NB4 (cell line): ENCODE results near the gene ENAH.

Experiments
- MAX ChIP-seq: IDR thresholded peaks from 2 replicates; pipeline ENCODE4 v1.6.1; 2011; ENCODE audit warnings: low read depth, low read length
- MYC ChIP-seq: IDR thresholded peaks from 2 replicates; pipeline ENCODE4 v1.6.1; 2011; ENCODE audit warnings: low read depth, low read length
- POLR2A ChIP-seq: IDR thresholded peaks from 2 replicates; pipeline ENCODE4 v1.6.1; 2011; ENCODE audit warnings: mild to moderate bottlenecking; ENCODE audit not compliant: insufficient read length; ENCODE audit errors: extremely low read depth
- TF ChIP-seq, protein P1 (sequence below): IDR thresholded peaks from one replicate; pipeline ENCODE4 v1.5.1; 2012; ENCODE audit warnings: low read depth, low read length

DNA sequence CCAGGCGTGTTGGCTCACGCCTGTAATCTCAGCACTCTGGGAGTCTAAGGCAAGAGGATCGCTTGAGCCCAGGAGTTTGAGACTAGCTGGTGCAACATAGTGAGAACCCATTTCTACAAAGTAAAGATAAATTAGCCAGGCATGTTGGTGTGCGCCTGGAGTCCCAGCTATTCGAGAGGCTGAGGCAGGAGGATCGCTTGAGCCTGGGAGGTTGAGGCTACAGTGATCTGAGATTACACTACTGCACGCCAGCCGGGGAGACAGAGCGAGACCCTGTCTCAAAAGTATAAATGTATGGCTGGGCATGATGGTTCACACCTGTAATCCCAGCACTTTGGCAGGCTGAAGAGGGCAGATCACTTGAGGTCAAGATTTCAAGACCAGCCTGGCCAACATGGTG is 173.6 kb downstream of the ENAH start:
- TF ChIP-seq, protein P1, sequence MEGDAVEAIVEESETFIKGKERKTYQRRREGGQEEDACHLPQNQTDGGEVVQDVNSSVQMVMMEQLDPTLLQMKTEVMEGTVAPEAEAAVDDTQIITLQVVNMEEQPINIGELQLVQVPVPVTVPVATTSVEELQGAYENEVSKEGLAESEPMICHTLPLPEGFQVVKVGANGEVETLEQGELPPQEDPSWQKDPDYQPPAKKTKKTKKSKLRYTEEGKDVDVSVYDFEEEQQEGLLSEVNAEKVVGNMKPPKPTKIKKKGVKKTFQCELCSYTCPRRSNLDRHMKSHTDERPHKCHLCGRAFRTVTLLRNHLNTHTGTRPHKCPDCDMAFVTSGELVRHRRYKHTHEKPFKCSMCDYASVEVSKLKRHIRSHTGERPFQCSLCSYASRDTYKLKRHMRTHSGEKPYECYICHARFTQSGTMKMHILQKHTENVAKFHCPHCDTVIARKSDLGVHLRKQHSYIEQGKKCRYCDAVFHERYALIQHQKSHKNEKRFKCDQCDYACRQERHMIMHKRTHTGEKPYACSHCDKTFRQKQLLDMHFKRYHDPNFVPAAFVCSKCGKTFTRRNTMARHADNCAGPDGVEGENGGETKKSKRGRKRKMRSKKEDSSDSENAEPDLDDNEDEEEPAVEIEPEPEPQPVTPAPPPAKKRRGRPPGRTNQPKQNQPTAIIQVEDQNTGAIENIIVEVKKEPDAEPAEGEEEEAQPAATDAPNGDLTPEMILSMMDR: no peak
- TF ChIP-seq POLR2A (no peak), MYC (no peak), MAX (no peak)
